Nucleus accumbens (tissue), 56 donors: Measurements from ENCODE around the gene ADAMTSL1.
A peak's percentile ranks its signal among the peaks of the same experiment; 100 is the strongest.

Experiments
- DNase-seq, 56 donors: peaks; one replicate each; lab custom pipeline; 2025; lab: John Stamatoyannopoulos, UW

The ADAMTSL1 gene

DNA sequence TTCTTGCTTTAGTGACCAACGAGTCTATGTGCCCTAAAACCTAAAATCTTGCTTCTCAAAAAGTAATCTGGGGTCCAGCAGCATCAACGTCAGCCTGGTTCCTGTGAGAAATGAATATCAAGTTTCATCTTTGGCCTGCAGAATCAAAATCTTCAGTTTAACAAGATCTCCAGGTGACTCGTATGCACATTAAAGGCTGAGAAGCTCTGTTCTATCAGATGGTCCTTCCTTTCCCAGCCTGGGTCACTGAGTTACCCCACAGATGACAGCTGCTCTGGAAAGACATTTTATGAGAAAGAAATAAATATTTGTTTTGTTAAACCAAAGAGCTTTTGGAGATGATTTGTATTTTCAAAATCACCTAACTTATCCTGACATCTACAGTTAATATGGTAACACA is 75.8 kb downstream of the ADAMTSL1 start:
- DNase-seq = no peak

DNA sequence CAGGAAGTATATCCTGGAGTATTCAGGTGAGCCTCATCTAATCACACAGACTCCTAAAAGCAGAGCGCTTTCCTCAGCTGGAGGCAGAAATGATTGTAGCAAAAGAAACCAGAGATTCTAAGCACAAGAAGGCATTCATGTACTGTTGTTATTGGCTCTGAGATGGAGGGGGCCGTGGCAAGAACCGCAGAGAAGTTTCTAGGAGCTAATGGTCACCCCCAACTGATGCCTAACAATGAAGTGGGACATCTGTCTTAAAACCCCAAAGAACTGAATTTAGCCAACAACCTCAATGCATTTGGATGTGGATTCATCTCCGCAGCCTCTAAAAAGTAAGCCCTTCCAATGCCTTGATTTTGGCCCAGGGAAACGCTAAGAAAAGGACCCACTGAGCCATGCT is 76.3 kb downstream of the ADAMTSL1 start:
- DNase-seq = no peak

DNA sequence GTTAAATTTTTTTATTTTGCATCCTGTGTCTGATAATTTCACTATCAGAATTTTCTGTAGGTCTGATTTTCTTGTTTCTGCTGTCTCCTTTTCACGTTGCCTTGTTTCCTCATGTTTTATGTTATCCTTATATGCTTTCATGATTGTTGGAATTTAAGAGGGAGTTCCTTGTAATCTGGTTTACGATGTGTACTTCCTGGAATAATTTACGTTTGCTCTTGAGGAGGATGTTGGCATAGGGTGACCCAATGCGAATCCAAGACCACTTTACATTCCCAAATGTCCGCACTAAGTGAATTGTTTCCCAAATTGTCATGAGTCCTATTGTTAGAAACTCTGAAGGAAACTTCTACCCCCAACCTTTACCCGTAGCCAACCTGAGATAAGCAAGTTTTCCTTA is 80.3 kb downstream of the ADAMTSL1 start:
- DNase-seq = no peak

DNA sequence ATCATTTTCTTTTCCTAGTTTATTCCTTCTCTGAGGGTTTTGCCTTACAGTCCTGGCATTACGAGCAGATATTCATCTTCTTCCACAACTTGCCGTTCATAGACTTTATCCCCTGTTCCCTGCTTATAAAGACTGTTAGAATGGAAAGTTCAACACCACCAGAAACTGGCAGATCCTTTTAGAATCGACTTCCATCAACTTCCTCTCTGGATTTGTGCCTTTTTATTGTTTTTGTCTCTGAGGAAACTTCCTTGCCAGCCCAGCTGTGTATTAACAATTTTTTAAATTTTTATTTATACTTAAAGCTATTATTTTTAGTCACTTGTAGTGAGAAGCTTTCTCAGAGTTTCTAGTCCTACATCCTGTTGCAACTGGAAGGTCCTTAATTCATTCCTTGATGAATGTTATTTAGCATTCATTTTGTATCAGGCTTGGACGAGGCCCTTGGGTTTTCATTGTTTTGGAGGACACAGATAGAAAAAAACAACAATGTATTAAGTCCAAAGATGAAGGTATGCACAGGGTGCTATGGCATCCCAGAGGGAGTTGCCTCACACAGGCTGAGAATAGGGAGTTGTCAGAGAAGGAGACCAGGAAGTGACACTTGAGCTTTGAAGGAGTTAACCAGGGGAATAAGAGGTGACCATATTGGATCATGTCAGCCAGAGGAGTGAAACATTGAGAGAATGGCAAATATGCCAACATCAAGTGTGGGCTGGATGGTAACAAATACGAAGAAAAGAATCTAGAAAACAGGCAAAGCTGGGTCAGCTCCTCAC is 81.3 kb downstream of the ADAMTSL1 start:
- no peak for DNase-seq

DNA sequence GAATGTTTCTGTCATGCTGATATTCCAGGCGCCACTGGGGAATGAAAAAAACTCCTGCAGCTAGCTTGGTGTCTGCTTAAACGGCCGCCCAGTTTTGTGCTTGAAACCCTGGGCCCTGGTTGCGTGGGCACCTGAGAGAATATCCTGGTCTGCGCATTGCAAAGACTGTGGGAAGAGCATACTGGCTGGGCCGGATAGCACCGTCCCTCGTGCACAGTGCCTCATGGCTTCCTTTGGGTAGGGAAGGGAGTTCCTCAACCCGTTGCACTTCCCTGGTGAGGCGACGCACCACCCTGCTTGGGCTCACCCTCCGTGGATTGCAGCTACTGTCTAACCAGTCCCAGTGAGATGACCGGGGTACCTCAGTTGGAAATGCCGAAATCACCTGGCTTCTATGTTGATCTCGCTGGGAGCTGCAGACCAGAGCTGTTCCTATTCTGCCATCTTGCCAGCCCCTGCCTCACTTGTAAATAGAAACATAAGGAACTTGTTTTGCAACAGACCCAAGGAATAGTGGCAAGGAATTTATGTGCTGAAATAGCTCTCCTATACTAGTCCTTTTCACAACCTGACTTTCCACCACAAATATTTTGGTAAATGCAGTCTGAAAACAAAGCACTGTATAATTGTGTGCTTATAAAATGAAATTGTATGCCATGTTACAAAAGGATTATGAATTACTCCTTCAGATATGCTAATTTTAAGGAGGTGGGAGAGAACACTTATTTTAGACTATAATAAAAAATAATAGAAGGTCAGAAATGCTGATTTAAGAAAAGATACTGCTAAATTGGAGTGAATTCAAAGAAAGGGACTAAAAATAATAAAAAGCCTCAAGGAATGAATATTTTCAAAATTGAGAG is 90.3 kb downstream of the ADAMTSL1 start:
- DNase-seq = no peak

DNA sequence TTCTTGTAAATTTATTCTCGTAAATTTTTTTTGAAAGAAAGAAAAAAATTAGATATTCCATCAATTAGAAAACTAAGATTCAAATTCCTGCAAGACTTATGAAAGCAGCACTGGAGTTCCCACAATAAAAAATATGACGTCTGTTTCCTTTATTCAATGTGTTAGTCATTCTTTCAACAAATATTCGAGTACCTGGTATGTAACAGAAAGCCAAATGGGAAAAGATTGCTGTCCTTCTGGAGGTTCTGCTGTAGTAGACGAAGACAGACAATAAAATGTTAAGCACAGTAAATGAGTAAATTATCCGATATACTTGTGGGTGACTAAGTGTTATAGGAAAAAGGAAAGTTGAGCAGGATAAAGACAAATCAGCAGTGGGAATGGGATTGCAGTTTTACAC is 92.2 kb downstream of the ADAMTSL1 start:
- no peak for DNase-seq

DNA sequence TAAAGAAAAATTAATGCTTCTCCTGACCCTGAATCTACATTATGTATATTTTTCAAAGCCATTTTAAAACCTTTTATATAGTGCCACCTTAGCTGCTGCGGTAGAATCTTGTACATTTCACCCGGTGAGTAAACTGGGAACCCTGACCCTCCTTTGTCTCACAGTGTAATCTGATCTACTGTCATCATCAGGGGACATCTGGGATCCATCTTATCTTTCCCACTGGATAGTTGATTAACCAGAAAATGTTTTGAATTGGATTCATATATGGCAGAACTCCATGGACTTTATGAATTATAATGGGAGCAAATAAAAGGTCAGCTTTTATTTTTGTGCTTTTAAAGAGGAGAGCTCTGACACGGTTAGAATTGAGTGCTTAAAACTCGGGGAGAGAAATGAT is 95.0 kb downstream of the ADAMTSL1 start:
- no peak for DNase-seq

DNA sequence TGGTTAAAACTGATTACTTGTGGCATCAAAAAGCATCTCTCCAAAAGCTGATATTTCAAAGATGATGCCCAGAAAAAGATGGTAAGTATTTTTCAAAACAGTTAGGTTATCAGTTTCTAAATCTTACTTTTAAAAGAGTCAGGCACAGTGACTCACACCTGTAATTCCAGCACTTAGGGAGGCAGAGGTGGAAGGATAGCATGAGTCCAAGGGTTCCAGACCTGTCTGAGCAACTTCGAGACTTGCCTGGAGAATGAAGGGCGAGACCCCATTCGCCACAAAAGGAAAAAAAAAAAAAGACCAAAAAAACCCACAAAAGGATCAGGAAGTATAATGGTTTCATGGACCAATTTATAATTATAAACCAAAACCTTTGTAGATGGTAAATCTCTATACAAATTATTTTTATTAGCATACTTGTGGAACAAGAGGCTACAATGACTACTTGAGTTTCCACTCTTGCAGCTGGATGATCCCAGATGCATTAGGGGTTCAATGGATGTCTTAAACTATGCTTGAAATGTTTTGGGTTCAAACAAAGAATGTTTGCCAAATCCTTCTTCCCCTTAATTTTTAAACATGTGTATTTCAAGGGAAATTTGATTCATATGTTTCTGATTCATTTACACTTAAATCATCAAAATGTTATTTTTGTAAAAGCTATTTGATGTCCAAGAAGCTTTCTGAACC is 96.1 kb downstream of the ADAMTSL1 start:
- no peak for DNase-seq

DNA sequence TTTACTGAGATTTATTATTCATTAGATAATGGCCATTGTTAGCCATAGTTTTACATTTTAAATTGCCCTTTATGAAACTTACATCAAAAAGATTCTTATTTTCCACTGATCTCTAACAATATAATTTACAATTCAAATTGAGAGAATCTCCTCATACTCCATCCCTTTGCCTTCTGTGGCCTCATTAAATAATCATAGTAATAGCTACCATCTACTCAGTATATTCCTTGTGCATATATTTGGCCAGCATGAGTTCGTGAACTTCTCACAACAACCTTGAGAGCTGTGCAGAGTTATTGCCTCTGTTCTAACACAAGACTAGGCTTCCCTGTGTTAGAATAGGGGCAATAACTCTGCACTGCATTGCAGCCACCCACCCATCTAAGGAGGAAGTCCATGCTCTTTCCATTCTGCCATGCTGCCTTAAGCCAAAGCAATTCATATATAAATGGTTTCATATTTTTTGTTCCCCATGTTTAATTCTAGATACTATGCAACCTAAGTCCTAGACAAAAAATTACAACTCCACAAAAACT is 99.1 kb downstream of the ADAMTSL1 start:
- no peak for DNase-seq

DNA sequence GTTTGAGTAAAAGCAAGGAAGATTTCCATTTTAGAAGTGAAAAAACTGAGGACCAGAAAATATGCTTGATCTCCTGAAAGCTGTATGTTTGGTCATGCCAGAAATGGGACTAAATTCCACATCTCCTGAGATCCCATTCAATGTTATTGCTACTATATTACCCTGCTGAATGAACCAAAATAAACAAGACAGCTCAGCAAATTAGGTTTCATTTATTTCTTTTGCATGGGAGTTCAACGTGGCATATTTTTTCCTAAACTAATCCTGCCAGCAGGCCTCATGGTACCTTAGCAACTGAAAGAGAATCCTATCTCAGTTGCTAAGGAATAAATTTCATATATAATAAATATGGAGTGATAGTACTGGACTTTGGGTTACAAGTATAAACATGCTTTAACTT is 101.7 kb downstream of the ADAMTSL1 start:
- no peak for DNase-seq

DNA sequence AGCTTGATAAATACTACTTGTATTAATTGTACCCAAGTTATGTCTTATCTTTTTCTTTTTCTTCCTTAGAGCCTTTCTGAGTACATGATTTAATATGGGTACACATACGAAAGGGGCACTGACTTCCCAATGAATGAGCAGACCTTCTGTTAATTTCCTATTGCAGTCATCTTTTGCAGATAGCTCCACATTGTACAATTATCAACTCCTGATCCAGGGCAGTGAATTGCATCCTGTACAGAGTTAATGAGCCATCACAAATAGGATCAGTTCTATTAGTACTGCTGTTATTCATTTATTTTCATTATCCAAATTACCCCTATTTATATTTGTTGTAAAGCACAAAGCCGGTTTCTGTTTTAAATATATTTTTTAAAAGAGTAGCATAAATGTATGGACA is 105.6 kb downstream of the ADAMTSL1 start:
- no peak for DNase-seq

DNA sequence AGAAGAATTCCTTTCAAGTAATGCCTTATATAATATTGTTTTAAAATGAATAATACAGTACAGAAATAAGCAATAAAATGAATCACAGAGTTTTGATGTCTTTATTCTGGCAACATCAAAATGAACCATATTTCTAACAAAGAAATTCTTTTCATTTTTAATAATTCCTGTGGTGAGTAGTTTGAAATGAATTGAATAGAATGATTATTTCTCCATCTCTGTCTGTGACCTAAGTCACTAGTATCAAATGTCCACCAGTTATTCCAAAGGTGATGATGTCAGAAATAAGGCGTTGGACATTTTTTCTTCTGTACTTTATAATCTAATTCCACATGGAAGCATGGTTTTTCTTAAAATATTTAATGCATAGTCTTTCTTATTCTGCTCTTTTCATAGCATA is 106.2 kb downstream of the ADAMTSL1 start:
- no peak for DNase-seq

DNA sequence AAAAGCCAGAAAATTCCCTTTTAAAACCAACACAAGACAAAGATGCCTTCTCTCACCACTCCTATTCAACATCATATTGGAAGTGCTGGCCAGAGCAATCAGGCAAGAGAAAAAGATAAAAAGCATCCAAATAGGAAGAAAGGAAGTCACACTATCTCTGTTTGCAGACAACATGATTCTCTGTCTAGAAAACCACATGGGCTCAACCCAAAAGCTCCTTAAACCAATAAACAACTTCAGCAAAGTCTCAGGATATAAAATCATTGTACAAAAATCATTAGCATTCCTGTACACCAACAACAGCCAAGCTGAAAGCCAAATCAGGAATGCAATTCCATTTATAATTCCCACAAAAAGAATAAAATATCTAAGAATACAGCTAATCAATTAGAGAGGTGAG is 112.0 kb downstream of the ADAMTSL1 start:
- DNase-seq = no peak

DNA sequence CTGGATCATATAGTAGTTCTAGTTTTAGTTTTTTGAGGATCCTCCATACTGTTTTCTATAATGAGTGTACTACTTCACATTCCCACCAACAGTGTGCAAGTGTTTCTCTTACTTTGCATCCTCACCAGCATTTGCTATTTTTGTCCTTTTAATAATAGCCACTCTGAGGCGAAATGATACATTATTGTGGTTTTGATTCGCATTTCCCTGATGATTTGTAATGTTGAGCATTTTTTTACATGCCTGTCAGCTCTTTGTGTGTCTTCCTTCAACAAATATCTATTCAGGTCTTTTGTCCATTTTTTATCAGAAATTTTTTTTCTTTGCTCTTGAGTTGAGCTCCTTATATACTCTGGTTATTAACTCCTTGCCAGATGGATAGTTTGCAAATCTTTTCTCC is 114.0 kb downstream of the ADAMTSL1 start:
- no peak for DNase-seq

DNA sequence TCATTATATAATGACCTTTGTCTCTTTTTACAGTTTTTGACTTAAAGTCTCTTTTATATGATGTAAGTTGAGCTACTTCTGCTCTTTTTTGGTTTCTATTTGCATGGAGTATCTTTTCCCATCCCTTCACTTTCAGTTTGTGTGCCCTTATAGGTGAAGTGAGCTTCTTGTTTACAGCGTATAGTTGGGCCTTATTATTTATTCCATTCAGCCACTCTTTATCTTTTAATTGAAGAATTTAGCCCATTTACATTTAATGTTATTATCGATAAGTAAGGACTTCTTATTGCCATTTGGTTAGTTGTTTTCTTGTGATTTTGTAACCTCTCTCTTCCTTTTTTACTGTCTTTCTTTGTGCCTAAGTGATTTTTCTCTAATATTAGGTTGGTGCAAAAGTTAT is 117.3 kb downstream of the ADAMTSL1 start:
- DNase-seq = no peak

DNA sequence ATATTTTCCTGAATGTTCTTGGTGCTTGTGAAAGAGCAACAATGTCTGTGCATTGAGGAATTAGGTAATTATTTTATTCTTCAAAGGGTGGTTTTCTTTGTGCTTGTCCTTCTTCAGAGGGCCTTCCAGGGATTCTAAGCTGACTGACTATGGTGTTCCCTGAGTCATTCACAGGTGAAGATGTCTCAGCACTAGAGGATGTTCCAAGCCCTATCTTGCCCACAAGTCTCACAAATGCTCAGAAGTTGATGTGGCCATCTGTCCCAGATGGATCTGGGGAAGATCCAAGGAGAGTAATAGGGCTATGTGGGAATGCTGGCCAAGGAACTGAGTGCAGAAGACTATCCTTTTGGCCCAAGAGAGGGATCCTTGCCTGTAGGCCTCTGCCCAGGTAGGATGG is 120.9 kb downstream of the ADAMTSL1 start:
- DNase-seq = no peak

DNA sequence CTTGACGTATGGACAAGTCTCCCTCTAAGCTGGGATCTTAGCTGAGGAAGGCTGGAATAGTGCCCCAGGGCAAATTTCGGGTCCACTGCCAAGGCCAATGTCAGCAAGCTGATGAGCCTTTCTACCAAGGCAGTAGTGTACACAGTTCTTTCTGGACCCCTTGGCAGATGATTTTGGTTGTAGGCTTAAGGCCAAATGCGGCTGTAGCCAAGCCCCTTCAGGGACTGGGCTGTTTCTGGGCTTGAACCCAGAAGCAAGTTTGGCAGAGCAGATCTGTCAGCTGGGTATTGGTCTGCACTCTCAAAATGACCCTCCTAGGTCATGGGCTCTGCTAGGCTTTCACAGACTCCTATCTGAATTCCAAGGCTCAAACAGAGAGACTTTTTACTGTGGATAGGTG is 121.6 kb downstream of the ADAMTSL1 start:
- DNase-seq = peak in 42 of 56 donors; percentile 4 to 83 (median 40)

DNA sequence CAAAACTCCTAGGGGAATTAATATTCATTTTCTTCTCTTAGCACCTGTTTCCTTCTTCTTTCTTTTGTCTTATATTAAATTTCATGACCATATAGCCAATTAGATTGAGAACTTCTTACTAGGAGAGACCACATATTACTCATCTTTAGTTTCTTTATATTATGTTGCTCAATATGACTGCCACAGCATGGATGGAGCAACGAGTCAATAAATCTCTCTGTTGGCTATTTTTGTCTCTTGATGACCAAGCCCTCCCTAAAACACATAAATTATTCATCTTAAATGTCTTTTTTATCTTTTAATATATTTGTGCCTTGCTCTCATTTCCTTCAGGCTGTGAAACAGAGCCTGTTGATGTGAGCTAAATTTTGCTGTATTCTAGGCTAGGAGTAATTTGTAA is 123.0 kb downstream of the ADAMTSL1 start:
- DNase-seq = no peak

DNA sequence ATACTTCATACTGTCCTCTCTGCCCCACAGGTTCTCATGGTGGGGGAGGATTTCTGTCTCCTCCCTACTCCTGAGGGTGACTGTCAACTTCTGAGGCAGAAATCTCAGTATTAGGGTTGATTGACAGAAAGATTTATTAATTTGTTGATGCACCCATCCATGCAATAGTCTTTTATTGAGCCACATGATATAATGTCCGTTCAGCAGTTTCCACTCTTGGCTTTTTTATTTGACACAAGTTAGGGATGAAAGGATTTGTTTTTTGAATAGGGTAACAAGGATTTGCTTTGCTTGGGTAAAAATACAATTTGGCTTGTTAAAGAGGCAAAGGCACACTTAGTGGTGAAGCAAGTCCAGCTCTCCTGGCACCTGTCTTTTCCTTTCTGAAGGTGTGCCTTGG is 125.0 kb downstream of the ADAMTSL1 start:
- no peak for DNase-seq

DNA sequence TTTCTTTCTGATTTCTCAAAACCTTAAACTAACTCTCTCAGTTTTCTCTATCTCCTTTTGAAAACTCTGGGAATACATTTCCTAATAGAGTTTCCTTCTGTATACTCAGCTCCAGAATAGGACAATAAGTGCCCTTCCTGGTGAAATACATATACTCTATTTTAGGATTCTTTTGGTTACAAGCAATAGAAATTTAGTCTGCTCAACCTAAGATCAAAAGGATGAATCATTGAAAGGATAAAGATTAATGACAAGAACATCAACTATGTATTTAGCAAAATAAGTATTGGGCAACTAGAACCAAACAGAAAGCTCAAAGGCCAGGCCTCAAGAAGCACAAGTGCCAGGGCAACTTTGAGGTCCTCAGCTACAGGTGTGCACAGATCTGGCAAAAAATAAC is 127.1 kb downstream of the ADAMTSL1 start:
- DNase-seq = no peak

DNA sequence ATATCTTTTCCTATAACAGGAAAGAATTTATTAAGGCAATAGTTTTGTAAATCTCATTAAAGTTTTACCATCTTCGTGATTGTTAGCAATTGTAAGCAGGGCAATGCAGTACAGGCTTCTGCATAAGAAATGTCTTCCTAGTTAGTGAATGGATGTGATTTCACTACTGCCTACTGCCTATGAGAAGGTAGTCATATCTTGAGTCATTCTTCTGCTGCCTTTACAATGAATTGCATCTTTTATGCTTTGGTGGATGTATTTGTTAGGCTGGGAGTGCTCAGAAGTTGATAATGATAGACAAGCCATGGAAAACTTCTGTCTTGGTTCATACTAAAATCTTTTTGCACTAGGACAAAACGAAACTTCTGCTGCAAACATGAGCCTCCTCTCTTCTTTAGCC is 128.0 kb downstream of the ADAMTSL1 start:
- DNase-seq = no peak
